GM19455 (cell line): ENCODE data around the gene RASGEF1C.

ENCODE experiments used
- ATAC-seq: cut with Tn5 transposase; IDR thresholded peaks from one replicate; pipeline ENCODE4 v1.9.1; 2021; ENCODE audit not compliant: unreplicated experiment

Gene RASGEF1C

GRCh38 chr5:180160789-180161188 lies 48.2 kb downstream of the RASGEF1C start:
- ATAC-seq, result no peak

- ATAC-seq, result no peak
Observed at GRCh38 chr5:180160215-180160614, 48.8 kb downstream of the RASGEF1C start.

DNA sequence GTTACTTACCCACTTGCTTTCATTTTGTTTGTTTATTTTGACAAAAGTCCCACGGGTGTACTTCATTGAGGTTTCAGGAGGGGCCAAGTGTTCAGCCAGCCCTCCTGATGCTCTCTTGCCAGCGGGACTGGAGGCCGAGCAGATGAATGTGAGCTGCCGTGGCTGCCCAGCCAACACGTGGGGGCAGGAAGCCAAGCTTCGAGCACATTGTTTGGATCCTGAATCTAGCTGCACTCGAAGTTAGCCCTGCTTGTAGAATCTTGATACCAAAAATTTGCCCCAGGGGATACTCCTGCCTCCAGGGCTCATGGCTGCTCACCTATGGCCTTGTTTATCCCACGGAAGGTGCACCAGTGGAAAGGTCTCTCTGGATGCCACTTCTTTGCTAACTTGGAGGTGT lies 49.3 kb downstream of the RASGEF1C start:
- no peak for ATAC-seq

- ATAC-seq, result no peak
Observed at GRCh38 chr5:180157866-180158265, 51.1 kb downstream of the RASGEF1C start.

DNA sequence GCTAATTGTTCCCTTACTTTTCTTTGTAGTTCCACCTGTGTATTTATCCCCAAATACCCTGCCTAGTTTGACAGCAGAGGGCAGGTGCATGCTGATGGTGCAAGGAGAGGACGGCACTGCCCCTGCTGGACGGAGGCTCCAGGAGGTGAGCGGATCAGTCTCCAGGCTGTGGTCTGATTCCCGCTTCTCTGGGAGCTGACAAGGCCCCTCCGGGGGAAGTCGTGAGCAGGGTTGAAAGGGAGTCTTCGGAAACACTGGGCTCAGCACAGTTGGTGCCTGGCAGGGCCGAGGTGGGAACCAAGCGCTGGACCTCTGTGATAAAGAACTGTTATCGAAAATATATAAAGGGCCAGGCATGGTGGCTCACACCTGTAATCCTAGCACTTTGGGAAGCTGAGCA lies 52.9 kb downstream of the RASGEF1C start:
- no peak for ATAC-seq

GRCh38 chr5:180155365-180155926 lies 53.6 kb downstream of the RASGEF1C start:
- no peak for ATAC-seq

DNA sequence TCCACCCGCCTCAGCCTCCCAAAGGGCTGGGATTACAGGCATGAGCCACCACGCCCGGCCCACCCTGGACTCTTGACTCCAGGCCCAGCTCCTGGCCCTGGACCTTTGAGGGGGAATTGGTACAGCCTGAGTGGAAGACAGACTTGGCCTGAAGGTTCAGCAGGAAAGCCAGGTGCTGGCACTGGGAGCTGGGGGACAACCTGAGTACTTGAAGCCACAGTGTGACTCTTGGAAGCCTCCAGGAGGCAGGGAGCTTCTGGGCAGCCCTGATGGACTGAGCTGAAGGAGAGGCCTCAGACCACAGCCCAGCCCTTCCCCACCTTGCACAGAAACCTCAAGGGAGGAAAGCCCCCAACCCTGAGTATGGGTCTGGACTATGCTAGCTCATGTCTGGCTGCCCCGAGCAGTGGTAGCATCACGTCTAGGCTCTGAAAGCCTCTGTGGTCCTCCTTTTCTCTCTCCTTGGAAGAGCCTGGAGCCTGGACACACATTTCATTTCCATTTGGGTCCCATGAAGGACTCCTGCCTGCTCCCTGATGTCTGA lies 54.1 kb downstream of the RASGEF1C start:
- no peak for ATAC-seq

DNA sequence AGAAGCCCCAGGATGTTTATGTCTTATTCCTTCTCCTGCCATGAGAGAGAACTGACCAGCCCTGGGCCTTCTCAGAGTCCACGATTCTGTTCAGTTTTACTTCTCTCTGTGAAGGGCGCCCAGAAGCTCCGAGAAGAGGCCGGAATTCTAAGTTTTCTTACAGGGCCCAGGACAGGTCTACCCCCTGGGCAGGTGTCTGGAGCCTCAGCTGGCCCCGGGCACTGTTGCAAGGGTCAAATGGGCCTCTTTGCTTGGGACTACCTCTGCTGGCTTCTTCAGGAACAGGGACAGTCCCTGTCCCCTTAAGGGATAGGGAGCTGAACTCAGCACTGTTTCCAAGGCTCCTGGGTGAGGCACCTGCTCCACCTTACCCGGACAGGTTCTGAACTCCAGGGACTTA lies 55.0 kb downstream of the RASGEF1C start:
- no peak for ATAC-seq

DNA sequence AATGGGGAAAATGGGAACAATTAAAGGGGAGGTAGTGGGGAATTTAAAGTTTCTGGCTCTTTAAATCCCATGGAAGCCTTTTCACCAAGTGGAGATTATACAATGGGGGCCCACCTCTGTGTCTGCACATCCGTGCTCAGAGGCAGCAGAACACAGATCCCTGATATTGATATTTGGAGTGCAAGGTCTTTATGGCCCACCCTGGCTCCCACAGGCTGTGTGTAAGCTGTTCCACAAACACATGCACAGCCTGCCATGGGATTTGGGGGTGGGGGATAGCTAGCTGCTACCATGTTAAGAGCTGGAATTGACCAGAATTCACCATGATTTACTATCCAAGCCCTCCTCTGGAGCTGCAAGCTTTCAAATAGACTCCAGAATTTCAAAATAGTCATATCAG lies 55.9 kb downstream of the RASGEF1C start:
- ATAC-seq, result no peak

GRCh38 chr5:180143656-180144364 lies 65.2 kb downstream of the RASGEF1C start:
- ATAC-seq, result no peak

DNA sequence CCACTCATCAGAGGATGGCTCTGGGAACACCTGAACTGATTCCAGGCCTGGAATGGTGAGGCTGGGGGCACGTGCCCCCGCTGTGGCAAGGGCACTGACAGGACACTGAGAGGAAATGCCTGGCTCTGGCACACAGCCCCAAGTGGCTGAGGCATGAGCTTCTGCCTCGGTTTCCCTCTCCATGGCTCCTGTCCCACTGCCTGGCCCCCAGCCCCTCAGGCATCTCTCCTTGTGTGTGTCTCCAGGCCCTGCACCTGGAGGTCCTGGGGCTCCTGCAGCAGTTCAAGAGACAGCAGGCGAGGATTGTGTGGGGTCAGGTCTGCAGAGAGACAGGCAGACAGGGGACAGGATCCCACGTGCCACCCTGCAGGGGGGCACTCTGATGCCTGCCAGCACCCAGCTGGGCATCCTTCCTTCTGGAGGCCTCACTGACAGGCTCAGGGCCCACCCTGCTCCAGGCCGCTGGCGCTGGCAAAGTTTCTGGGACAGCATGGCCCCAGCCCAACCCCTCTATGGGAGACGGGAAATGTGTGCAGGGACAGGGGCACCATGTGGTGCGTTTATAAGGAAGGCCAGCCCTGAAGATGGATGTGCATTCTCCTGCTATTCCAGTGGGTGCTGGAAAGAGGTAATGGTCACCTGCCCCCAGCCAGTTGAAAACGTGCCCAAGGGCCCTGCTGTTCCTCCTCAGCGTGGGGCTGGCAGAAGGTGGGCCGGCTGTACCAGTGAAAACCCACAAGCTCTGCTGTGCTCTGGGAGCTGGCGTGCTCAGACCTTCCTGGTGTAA lies 66.0 kb downstream of the RASGEF1C start:
- ATAC-seq, result no peak

- no peak for ATAC-seq
Observed at GRCh38 chr5:180142021-180142765, 66.8 kb downstream of the RASGEF1C start.

DNA sequence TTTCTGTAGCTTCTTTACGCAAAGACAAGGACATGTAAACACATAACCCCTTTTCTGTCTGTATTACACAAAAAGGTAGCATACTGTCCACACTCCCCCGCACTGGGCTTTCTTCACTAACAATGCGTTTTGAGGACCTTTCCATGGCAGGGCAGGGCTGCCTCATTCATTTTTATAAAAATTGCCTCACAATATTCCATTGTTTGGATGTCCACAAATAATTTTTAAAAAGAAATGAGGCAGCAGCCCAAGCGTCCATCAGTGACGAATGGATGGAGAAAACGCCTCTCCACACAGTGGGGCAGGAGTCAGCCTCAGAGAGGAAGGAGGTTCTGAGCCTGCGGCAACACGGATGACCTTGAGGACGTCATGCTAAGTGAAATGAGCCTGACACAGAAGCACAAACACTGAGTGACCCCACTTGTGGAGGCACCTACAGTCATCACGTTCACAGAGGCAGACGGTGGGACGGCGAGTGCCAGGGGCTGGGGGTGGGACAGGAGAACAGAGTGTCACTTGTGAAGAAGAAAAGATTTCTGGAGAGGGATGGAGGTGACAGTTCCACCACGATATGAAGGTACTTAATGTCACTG lies 67.8 kb downstream of the RASGEF1C start:
- ATAC-seq, result no peak

DNA sequence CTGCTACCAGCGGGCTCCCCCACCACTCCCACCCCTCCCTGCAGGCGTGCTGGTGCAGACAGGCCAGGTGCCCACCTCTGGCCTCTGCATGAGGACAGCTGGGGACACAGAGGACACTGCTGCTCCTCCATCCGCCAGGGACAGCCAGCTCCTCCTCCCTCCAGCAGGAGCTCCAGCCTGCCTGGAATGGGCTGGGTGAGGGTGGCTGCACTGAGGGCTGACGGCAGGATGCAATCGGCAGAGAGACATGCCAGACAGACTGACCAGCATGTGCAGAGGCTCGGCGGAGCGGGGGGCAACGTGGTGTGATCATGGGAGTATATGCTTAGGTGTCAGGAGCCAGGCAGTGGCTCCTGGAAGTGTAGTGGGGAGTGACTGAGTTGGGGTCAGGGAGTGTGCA lies 68.4 kb downstream of the RASGEF1C start:
- no peak for ATAC-seq

- ATAC-seq, result no peak
Observed at GRCh38 chr5:180140079-180140554, 68.9 kb downstream of the RASGEF1C start.

GRCh38 chr5:180139731-180140055 lies 69.3 kb downstream of the RASGEF1C start:
- no peak for ATAC-seq

- ATAC-seq, result no peak
Observed at GRCh38 chr5:180138976-180139730, 69.9 kb downstream of the RASGEF1C start.

- no peak for ATAC-seq
Observed at GRCh38 chr5:180138214-180138975, 70.6 kb downstream of the RASGEF1C start.
